D721Med (cell line): Measurements from ENCODE around the gene CMIP.
"Not testable (repeated sequence)": the region's sequence is repeated elsewhere in the genome, so short reads cannot be mapped to it uniquely, and the experiment has no call there.

ENCODE experiments used
- DNase-seq: peaks from one replicate; pipeline ENCODE4 v3.0.0; 2011; ENCODE audit warnings: low spot score; ENCODE audit not compliant: insufficient read length
- FAIRE-seq: peaks from 2 replicates; lab custom pipeline; 2011; peaks lifted over from hg19 to GRCh38; lab: Jason Lieb, UNC
- CTCF ChIP-seq: IDR thresholded peaks from 2 replicates; pipeline ENCODE4 v1.5.1; 2012; ENCODE audit warnings: mild to moderate bottlenecking, control low read depth; ENCODE audit not compliant: insufficient read depth; ENCODE audit errors: missing control alignments

CMIP gene

GRCh38 chr16:81574168-81574567 lies 129.6 kb downstream of the CMIP start:
- FAIRE-seq (no peak), DNase-seq (no peak)
- no peak for TF ChIP-seq CTCF

DNA sequence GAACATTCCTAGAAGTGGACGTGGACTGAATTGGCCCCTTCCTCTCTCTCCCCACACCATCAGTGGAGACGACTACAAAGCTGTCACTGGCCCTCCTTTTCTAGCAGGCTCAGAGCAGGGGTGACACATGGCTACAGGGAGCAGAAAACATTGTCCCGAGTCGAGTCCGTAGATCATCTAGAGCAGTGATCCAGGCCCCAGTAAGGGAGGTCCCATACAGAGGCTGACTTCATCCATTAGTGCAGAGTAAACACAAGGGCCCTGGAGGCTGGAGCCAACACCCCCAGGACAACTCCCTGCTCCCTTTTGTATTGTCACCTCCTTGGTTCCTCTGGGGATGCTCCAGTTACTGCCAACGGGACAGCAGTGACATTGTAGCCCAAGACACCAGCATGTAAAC lies 130.7 kb downstream of the CMIP start:
- FAIRE-seq (no peak), DNase-seq (no peak)
- no peak for TF ChIP-seq CTCF

DNA sequence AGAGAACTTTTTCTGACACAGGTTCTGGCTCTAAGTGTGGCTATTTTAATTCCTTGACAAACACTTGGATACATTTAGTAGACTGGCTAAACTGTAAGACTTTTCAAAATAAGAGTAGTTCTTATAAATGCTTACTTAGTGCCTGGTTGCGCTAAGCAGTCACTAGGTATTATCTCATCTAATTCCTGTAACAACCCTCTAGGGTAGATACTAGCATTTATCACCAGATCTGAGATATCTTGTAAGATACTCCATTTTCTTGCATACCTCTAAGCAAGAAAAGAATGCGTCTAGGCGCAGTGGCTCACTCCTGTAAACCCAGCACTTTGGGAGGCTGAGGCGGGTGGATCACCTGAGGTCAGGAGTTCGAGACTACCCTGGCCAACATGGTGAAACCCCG lies 131.2 kb downstream of the CMIP start:
- DNase-seq = no peak
- no peak for TF ChIP-seq CTCF
- no peak for FAIRE-seq

- TF ChIP-seq CTCF = no peak
- DNase-seq (no peak), FAIRE-seq (no peak)
These were observed 132.1 kb downstream of the CMIP start for GRCh38 chr16:81576696-81577095.

DNA sequence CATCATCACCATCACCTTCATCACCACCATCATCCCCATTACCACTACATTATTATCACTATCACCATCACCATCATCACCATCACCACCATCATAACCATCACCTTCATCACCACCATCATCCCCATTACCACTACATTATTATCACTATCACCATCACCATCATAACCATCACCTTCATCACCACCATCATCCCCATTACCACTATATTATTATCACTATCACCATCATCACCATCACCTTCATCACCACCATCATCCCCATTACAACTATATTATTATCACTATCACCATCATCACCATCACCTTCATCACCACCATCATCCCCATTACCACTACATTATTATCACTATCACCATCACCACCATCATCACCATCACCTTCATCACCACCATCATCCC lies 132.7 kb downstream of the CMIP start:
- FAIRE-seq, DNase-seq: not testable (repeated sequence)

DNA sequence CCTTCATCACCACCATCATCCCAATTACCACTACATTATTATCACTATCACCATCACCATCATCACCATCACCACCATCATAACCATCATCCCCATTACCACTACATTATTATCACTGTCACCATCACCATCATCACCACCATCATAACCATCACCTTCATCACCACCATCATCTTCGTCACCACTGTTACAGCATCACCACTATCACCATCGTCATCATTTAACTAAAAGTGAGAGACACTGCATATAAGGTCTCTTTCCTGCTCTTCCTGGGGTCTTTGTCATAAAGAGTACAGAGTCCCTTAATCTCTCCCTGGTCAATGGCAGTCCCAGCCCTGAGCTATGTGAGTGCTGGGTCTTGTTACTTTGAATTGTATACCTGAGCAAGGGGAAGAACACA lies 133.5 kb downstream of the CMIP start:
- no peak for DNase-seq
- TF ChIP-seq CTCF = no peak
- FAIRE-seq = no peak

DNA sequence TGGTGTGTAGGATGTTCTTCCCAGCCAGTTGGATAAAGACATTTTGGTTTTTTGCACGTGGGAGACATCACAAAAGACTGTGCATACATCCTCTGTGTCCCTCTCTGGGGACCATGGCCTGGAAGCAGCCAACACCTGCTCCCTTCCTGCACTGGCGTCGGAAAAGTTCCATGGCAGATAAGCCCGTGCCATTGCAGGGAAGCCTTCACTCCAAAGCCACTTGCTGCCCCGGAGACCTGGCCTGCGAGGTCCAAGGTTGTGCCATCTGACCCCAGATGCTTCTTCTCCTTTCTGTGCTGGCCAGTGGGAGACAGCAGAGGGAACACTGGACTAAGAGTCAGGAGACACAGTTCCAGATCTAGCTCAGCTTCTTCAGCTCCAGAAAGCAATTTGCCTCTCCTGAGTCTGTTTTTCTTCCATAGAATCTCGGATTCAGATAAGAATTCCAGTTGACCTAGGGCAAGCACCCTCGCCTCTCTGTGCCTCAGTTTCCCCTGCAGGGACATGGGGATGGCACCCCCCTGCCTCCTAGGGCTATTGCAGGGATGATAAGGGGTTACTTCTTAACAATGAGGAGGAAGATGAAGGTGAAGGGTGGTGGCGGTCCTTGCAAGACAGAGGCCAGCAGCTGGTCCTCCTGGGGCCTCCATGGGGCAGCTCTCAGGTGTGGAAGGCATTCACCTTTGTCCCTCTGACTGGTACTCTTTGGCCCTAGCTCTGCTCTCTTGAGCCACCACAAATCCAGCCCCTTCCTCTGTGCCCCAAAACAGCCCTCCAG lies 134.2 kb downstream of the CMIP start:
- TF ChIP-seq CTCF = no peak
- DNase-seq (no peak), FAIRE-seq (no peak)
